Common myeloid progenitor, CD34-positive (primary cell): Measurements from ENCODE around the gene TDP1. TPM values are rescaled to one million over a fixed set of nuclear protein-coding genes. Genes with fewer than 3 reads are reported as not detected.

ENCODE experiments used
- CTCF ChIA-PET: fragments of 350-600 bp; sonication (Branson Sonifier 250); formaldehyde crosslinking; loops from one replicate; lab custom pipeline; 2021; ENCODE audit warnings: antibody characterized with exemption; lab: Charles Lee
- POLR2A ChIA-PET: fragments of 350-600 bp; sonication (Branson Sonifier 250); formaldehyde crosslinking; loops from one replicate; lab custom pipeline; 2021; ENCODE audit warnings: antibody characterized with exemption; lab: Charles Lee
- DNase-seq, 3 donors: peaks; one replicate each; pipeline versions ENCODE4 v3.0.0 to v3.0.0-alpha.2; 2013
- H3K27ac ChIP-seq, 2 experiments: 1 replicate in 1 of 2; 2 replicates in 1 of 2; pipeline ENCODE4 v1.7.0; 2013; ENCODE audit warnings: inconsistent platforms in 2 of 2, low read length in 2 of 2, mild to moderate bottlenecking in 2 of 2, low read depth in 1 of 2, moderate library complexity in 1 of 2; ENCODE audit not compliant: severe bottlenecking in 2 of 2, insufficient read depth in 1 of 2, poor library complexity in 1 of 2
- H3K27me3 ChIP-seq, 5 experiments: replicated peaks in 2 of 5; 1 replicate in 3 of 5; 2 replicates in 2 of 5; pipeline versions ENCODE4 v1.6.1 to v1.7.0; 2013; ENCODE audit warnings: low read length in 4 of 5, mild to moderate bottlenecking in 2 of 5, moderate library complexity in 2 of 5, inconsistent platforms in 1 of 5; ENCODE audit not compliant: insufficient read depth in 5 of 5, control insufficient read depth in 4 of 5
- H3K36me3 ChIP-seq, 4 experiments: 1 replicate in 2 of 4; 2 replicates in 2 of 4; pipeline versions ENCODE4 v1.6.1 to v1.7.0; 2013; ENCODE audit warnings: low read length in 3 of 4, control low read depth in 1 of 4, mild to moderate bottlenecking in 1 of 4; ENCODE audit not compliant: control insufficient read depth in 4 of 4, insufficient read depth in 4 of 4
- H3K4me1 ChIP-seq, 4 experiments: 1 replicate in 3 of 4; 2 replicates in 1 of 4; pipeline versions ENCODE4 v1.6.1 to v1.7.1; 2013; ENCODE audit warnings: low read length in 3 of 4, mild to moderate bottlenecking in 3 of 4, control low read depth in 1 of 4, inconsistent platforms in 1 of 4, moderate library complexity in 1 of 4; ENCODE audit not compliant: control insufficient read depth in 4 of 4, insufficient read depth in 4 of 4; ENCODE audit errors: control extremely low read depth in 1 of 4
- H3K4me3 ChIP-seq, 7 experiments: 1 replicate in 4 of 7; 2 replicates in 3 of 7; pipeline versions ENCODE4 v1.5.1 to v1.7.0; 2013; ENCODE audit warnings: mild to moderate bottlenecking in 7 of 7, low read length in 6 of 7, moderate library complexity in 6 of 7, inconsistent platforms in 2 of 7, low read depth in 2 of 7, control low read depth in 1 of 7; ENCODE audit not compliant: insufficient read depth in 4 of 7, control insufficient read depth in 1 of 7; ENCODE audit errors: extremely low read depth in 1 of 7
- H3K9me3 ChIP-seq, 5 experiments: 1 replicate in 4 of 5; 2 replicates in 1 of 5; pipeline versions ENCODE4 v1.6.1 to v1.7.1; 2013; ENCODE audit warnings: low read length in 4 of 5, mild to moderate bottlenecking in 2 of 5, inconsistent platforms in 1 of 5, low read depth in 1 of 5, moderate library complexity in 1 of 5; ENCODE audit not compliant: control insufficient read depth in 4 of 5, insufficient read depth in 2 of 5; ENCODE audit errors: control extremely low read depth in 1 of 5
- WGBS: methylation state at CpG from one replicate; pipeline ENCODE4 v1.1.5; 2013; ENCODE audit not compliant: insufficient coverage; 5-methylcytosine and 5-hydroxymethylcytosine counted together
- polyA plus RNA-seq: library from polyadenylated mRNA; unstranded; fragments of 120-200 nt; gene quantifications from one replicate; pipeline ENCODE4 v1.2.1, GENCODE V29; 2013

Gene TDP1
- polyA plus RNA-seq, result 18.1 TPM

- ChIA-PET CTCF (interaction anchor here (4.3 to 10.4 kb wide), 2 partner anchors 17 kb away, joined by 24 to 57 read pairs; no protein-coding TSS in a partner anchor), POLR2A (no interaction called here)
- Histone ChIP-seq H3K36me3 (peaks cover 5 to 22% (median 11%) of the 10 kb centered on the region in 4 experiments), H3K4me1 (peaks cover 7 to 44% (median 37%) of the 10 kb centered on the region in 4 experiments), H3K4me3 (peak within 1 kb of the TSS; percentile 74 to 96 (median 90)), H3K9me3 (peaks cover 0 to 11% (median 7%) of the 10 kb centered on the region in 5 experiments), H3K27me3 (no peaks in the 10 kb centered on the region), H3K27ac (peak within 1 kb of the TSS; percentile 80 to 93)
- DNase-seq, result peak; percentile 95 to 98 (median 97)
- 0% methylated on average over 72 of the region's 84 CpGs for WGBS
Observed at GRCh38 chr14:89955745-89956660, at the start of gene TDP1. Gene TDP1, plus strand, starts transcription at chr14:89955927. Its CDS starts 7,188 bp downstream, at chr14:89963115.

- H3K27me3 ChIP-seq, result no peaks in the 10 kb centered on the region
- peaks cover 0 to 10% (median 3%) of the 10 kb centered on the region in 4 experiments for H3K4me1 ChIP-seq
- ChIA-PET CTCF (interaction anchor here (1.0 kb wide), 1 partner anchor 11 kb away, joined by 3 read pairs; no protein-coding TSS in a partner anchor), POLR2A (interaction anchor here (0.5 kb wide), 1 partner anchor 16 kb away, joined by 3 read pairs; no protein-coding TSS in a partner anchor)
- no peak overlapping the region for H3K27ac ChIP-seq
- no peak for DNase-seq
- H3K4me3 ChIP-seq, result no peak overlapping the region
- H3K36me3 ChIP-seq, result no peaks in the 10 kb centered on the region
- no peaks in the 10 kb centered on the region for H3K9me3 ChIP-seq
Observed at GRCh38 chr14:89906000-89906399, 49.7 kb upstream of the TDP1 start.

DNA sequence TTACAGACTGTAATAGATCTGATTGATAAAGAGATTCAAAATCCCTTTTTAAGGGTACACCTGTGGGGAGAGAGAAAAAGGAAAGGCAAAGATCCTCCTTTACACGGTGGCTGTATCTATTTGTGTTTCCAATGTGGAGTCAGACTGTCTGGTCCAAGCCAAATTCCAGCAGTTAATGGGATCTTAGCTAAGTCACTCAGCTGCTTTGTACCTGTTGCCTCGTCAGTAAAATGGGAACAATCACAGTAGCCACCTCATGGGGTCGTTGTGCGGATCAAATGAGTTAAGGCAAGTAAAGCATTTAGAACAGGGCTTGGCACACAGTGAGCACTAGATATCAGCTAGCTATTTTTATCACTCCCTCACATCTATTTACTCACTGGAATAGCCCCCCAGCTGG lies 48.1 kb upstream of the TDP1 start:
- DNase-seq, result no peak
- POLR2A ChIA-PET, result no interaction called here
- Histone ChIP-seq H3K27ac (no peak overlapping the region), H3K27me3 (no peaks in the 10 kb centered on the region), H3K9me3 (no peaks in the 10 kb centered on the region), H3K36me3 (no peaks in the 10 kb centered on the region), H3K4me3 (no peak overlapping the region), H3K4me1 (peaks cover 2 to 24% (median 11%) of the 10 kb centered on the region in 4 experiments)
- WGBS, result 98% methylated on average over 4 of the region's 4 CpGs
- CTCF ChIA-PET, result interaction anchor here (0.8 to 1.2 kb wide), 2 partner anchors 186 to 631 kb away, joined by 3 read pairs; no protein-coding TSS in a partner anchor

- Histone ChIP-seq H3K4me3 (no peak overlapping the region), H3K36me3 (no peaks in the 10 kb centered on the region), H3K27me3 (no peaks in the 10 kb centered on the region), H3K27ac (no peak overlapping the region), H3K4me1 (peaks cover 4 to 29% (median 15%) of the 10 kb centered on the region in 4 experiments), H3K9me3 (no peaks in the 10 kb centered on the region)
- no peak for DNase-seq
- 96% methylated on average over 8 of the region's 9 CpGs for WGBS
- ChIA-PET POLR2A (no interaction called here), CTCF (interaction anchor here (0.8 to 1.2 kb wide), 2 partner anchors 133 to 188 kb away, joined by 3 read pairs; no protein-coding TSS in a partner anchor)
Observed at GRCh38 chr14:89908712-89909450, 46.8 kb upstream of the TDP1 start.

DNA sequence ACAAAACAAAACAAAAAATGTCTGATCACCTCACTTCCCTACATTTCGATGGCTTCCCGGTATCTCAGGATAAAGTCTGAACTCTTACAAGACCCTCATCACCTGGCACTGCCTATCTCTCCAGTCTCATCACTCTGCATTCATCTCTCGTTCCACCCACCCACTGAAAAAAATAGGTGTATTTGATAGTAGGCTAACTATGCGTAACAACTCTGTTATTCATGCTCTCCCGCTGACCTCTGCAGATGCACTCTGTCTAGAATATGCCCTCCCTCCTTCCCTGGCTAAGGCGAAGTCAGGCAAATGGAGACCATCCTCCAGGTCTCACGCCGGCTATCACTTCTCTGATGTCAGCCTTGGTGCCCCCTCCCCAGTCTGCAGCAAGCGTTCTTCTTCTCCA lies 46.1 kb upstream of the TDP1 start:
- no peak for DNase-seq
- H3K4me1 ChIP-seq, result peaks cover 4 to 31% (median 15%) of the 10 kb centered on the region in 4 experiments
- no peaks in the 10 kb centered on the region for H3K27me3 ChIP-seq
- H3K4me3 ChIP-seq, result no peak overlapping the region
- H3K36me3 ChIP-seq, result no peaks in the 10 kb centered on the region
- WGBS, result 97% methylated on average over 7 of the region's 9 CpGs
- ChIA-PET POLR2A (no interaction called here), CTCF (interaction anchor here (0.8 kb wide), 1 partner anchor 134 kb away, joined by 3 read pairs; no protein-coding TSS in a partner anchor)
- H3K9me3 ChIP-seq, result no peaks in the 10 kb centered on the region
- H3K27ac ChIP-seq, result no peak overlapping the region

DNA sequence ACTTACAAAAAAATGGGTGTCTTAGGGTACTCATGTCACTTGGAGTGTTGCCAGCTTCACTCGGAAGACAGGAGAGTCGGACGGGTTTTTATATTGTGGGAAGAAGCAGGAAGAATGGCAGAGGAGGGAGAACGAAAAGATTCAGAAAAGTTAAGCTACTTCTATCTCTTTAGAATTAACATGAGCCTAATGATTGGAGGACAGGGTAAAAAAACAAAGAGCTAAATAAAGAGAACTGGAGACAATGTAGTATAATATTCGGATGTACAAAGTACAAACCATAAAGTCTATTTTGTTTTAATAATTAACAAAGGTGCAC lies 45.1 kb upstream of the TDP1 start:
- WGBS, result 94% methylated on average over 3 of the region's 5 CpGs
- no peak for DNase-seq
- H3K9me3 ChIP-seq, result no peaks in the 10 kb centered on the region
- CTCF ChIA-PET, result interaction anchor here (0.9 to 1.3 kb wide), 2 partner anchors 481 to 884 kb away, joined by 3 to 4 read pairs; no protein-coding TSS in a partner anchor
- no peaks in the 10 kb centered on the region for H3K36me3 ChIP-seq
- no peak overlapping the region for H3K27ac ChIP-seq
- H3K4me1 ChIP-seq, result peaks cover 4 to 34% (median 15%) of the 10 kb centered on the region in 4 experiments
- H3K27me3 ChIP-seq, result no peaks in the 10 kb centered on the region
- H3K4me3 ChIP-seq, result no peak overlapping the region
- POLR2A ChIA-PET, result interaction anchor here (0.6 kb wide), 1 partner anchor 13 kb away, joined by 3 read pairs; no protein-coding TSS in a partner anchor
